Spleen (tissue), 11 donors: ENCODE measurements around the gene KCNQ5. TPM values are rescaled to one million over a fixed set of nuclear protein-coding genes. Genes with fewer than 3 reads are reported as not detected.

Experiments
- DNase-seq: peaks from one replicate; pipeline ENCODE4 v3.0.0-alpha.2; 2020
- H3K27ac ChIP-seq, 8 donors: fragments of 200-600 bp; sonication (generic) in 7 of 8; 1 replicate in 4 of 8; 2 replicates in 4 of 8; pipeline versions ENCODE4 v1.5.0 to v1.8.0; 2016 to 2021; ENCODE audit warnings: inconsistent platforms in 4 of 8, mild to moderate bottlenecking in 4 of 8, moderate library complexity in 1 of 8
- H3K27me3 ChIP-seq, 7 donors: fragments of 200-600 bp; sonication (generic) in 6 of 7; replicated peaks in 1 of 7; 1 replicate in 4 of 7; 2 replicates in 3 of 7; pipeline versions ENCODE4 v1.5.0 to v1.8.0; 2016 to 2021; ENCODE audit warnings: inconsistent platforms in 3 of 7, mild to moderate bottlenecking in 1 of 7
- H3K36me3 ChIP-seq, 6 donors: fragments of 200-600 bp; sonication (generic) in 5 of 6; 1 replicate in 4 of 6; 2 replicates in 2 of 6; pipeline versions ENCODE4 v1.5.0 to v1.8.0; 2016 to 2021; ENCODE audit warnings: inconsistent platforms in 2 of 6
- H3K4me1 ChIP-seq, 6 donors: fragments of 200-600 bp; sonication (generic) in 5 of 6; 1 replicate in 3 of 6; 2 replicates in 3 of 6; pipeline versions ENCODE4 v1.5.0 to v1.8.0; 2016 to 2021; ENCODE audit warnings: inconsistent platforms in 3 of 6
- H3K4me3 ChIP-seq, 8 donors: fragments of 200-600 bp; sonication (generic) in 7 of 8; 1 replicate in 4 of 8; 2 replicates in 4 of 8; pipeline versions ENCODE4 v1.5.0 to v1.8.0; 2016 to 2021; ENCODE audit warnings: inconsistent platforms in 4 of 8, mild to moderate bottlenecking in 4 of 8, moderate library complexity in 2 of 8
- H3K9me3 ChIP-seq, 8 donors: fragments of 200-600 bp; sonication (generic) in 7 of 8; 1 replicate in 4 of 8; 2 replicates in 4 of 8; pipeline versions ENCODE4 v1.5.0 to v1.8.0; 2016 to 2021; ENCODE audit warnings: inconsistent platforms in 4 of 8
- CTCF ChIP-seq, 11 experiments: fragments of 200-600 bp in 7 of 11; fragments of 450-650 bp in 4 of 11; sonication (generic) in 4 of 11; IDR thresholded peaks in 8 of 11; conservative IDR thresholded peaks in 3 of 11; 1 replicate in 7 of 11; 2 replicates in 4 of 11; pipeline versions ENCODE4 v1.4.0 to v1.8.0; 2016 to 2021; ENCODE audit warnings: antibody characterized with exemption in 11 of 11, inconsistent platforms in 4 of 11, mild to moderate bottlenecking in 1 of 11
- POLR2A ChIP-seq, 3 donors: fragments of 450-650 bp; IDR thresholded peaks; one replicate each; pipeline ENCODE4 v1.5.1; 2017; ENCODE audit warnings: antibody characterized with exemption in 3 of 3, mild to moderate bottlenecking in 1 of 3
- POLR2AphosphoS5 ChIP-seq, 3 donors: sonication (generic); formaldehyde crosslinking; IDR thresholded peaks; one replicate each; pipeline ENCODE4 v1.5.1; 2017; ENCODE audit warnings: antibody characterized with exemption in 3 of 3
- WGBS, 5 donors: extraction: QIAGEN DNeasy Blood & Tissue Kit in 3 of 5; methylation state at CpG; one replicate each; pipeline versions ENCODE4 v1.1.5 to v1.1.7; 2013 to 2018; 5-methylcytosine and 5-hydroxymethylcytosine counted together
- intact Hi-C: fragments of 100-400 bp; cut with DNase I; formaldehyde crosslinking; loops from one replicate; pipeline ENCODE4 v1.15.0; 2023; ENCODE audit warnings: low total_unique reads
- polyA plus RNA-seq, 3 donors: library from polyadenylated mRNA; stranded (reverse); fragments of 200-250 nt; gene quantifications; one replicate each; pipeline ENCODE4 v1.2.1, GENCODE V29; 2013
- total RNA-seq, 7 donors: library from RNA; depleted of rRNA in 3 of 7; stranded (reverse); fragments of >200 nt in 3 of 7; fragmentation: NEBNext Ultra II Directional in 4 of 7; extraction: Animal tissue kit (Norgen Biotek cat#: 25700) in 4 of 7; gene quantifications; one replicate each; pipeline versions ENCODE4 v1.1.0 to v1.2.1, GENCODE V29; 2016 to 2021
- donor health status: healthy with polysubstance abuse.
- donor health status: DM: no; HTN: no; CAD: no; lungs with moderate emphysema.
- donor health status: DM: no; HTN: no; CAD: no.
- donor health status: Bipolar disorder and iron deficiency.
- donor health status: healthy.
- donor health status: DM: no; HTN: no; CAD: no.
- donor health status: DM: yes; HTN: yes; CAD: no.

The KCNQ5 gene
- total and polyA plus RNA-seq, 10 donors, result 1.3 to 8.7 (median 4.4) TPM

DNA sequence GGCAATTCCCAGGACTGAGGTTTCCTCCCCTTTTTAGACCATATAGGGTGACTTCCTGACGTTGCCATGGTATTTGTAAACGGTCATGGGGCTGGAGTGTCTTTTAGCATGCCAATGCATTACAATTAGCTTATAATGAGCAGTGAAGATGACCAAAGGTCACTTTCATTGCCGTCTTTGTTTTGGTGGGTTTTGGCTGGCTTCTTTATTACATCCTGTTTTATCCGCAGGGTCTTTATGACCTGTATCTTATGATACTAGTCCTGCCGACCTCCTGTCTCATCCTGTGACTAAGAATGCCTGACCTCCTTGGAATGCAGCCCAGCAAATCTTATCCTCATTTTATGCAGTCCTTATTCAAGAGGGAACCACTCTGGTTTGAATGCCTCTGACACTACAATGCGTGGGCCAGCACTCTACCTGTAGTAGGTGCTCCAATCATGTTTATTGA lies 190.1 kb downstream of the KCNQ5 start:
- intact Hi-C loops, result no loop called here
- H3K27ac ChIP-seq, result no peak overlapping the region

GRCh38 chr6:72813807-72814596 lies 192.1 kb downstream of the KCNQ5 start:
- Histone ChIP-seq H3K36me3 (no peaks in the 10 kb centered on the region), H3K4me1 (peaks cover 0 to 10% (median 0%) of the 10 kb centered on the region in 6 donors), H3K27ac (peak overlapping the region in 2 of 8 donors; percentile 9 to 27), H3K27me3 (no peaks in the 10 kb centered on the region), H3K4me3 (no peak overlapping the region), H3K9me3 (no peaks in the 10 kb centered on the region)
- no peak for DNase-seq
- WGBS, 5 donors, result 52 to 74% (median 63%) methylated on average over 7 of the region's 7 CpGs
- TF ChIP-seq POLR2A (IDR thresholded peaks at IDR 0.05) (no peak), POLR2AphosphoS5 (IDR thresholded peaks at IDR 0.05) (no peak), CTCF (IDR thresholded peaks at IDR 0.05 in 8 of 11, conservative IDR thresholded peaks at IDR 0.05 in 3 of 11) (no peak)
- intact Hi-C loops, result no loop called here

More for the DNA sequence above, 190.1 kb downstream of the KCNQ5 start:
- H3K9me3 ChIP-seq, result no peaks in the 10 kb centered on the region
- no peaks in the 10 kb centered on the region for H3K27me3 ChIP-seq
- H3K4me3 ChIP-seq, result no peak overlapping the region
- peaks cover 0 to 10% (median 0%) of the 10 kb centered on the region in 6 donors for H3K4me1 ChIP-seq
- no peak for DNase-seq
- no peak for TF ChIP-seq POLR2A (IDR thresholded peaks at IDR 0.05)
- TF ChIP-seq CTCF (IDR thresholded peaks at IDR 0.05 in 8 of 11, conservative IDR thresholded peaks at IDR 0.05 in 3 of 11), result no peak
- no peak for TF ChIP-seq POLR2AphosphoS5 (IDR thresholded peaks at IDR 0.05)
- H3K36me3 ChIP-seq, result no peaks in the 10 kb centered on the region
- 61 to 77% (median 70%) methylated on average over 6 of the region's 6 CpGs for WGBS, 5 donors

DNA sequence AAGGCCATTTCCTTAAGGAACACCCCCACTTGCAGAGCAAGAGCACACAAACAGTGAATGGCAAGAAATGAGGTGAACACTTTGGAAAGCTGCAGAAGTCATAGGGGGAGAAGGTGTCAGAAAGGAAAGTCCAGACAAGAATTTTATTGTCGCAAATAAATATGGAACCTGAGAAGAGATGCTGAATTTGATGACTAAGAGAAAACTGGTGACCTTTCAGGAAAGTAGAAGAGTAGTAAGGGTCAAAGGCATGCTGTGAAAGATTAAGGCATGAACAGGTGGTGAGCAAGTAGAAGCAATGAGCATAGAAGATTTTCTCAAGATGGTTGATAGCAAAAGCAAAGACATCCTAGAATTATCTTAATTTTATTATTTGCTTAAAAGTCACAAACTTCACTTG lies 194.2 kb downstream of the KCNQ5 start:
- TF ChIP-seq POLR2AphosphoS5 (IDR thresholded peaks at IDR 0.05) (no peak), CTCF (IDR thresholded peaks at IDR 0.05 in 8 of 11, conservative IDR thresholded peaks at IDR 0.05 in 3 of 11) (no peak), POLR2A (IDR thresholded peaks at IDR 0.05) (no peak)
- intact Hi-C loops, result no loop called here

GRCh38 chr6:72817208-72817607 lies 195.3 kb downstream of the KCNQ5 start:
- WGBS, 5 donors, result 74 to 88% (median 85%) methylated on average over 2 of the region's 2 CpGs
- H3K36me3 ChIP-seq, result no peaks in the 10 kb centered on the region
- peaks cover 0 to 10% (median 0%) of the 10 kb centered on the region in 6 donors for H3K4me1 ChIP-seq
- H3K27ac ChIP-seq, result no peak overlapping the region
- no peak for DNase-seq
- TF ChIP-seq POLR2AphosphoS5 (IDR thresholded peaks at IDR 0.05) (no peak), POLR2A (IDR thresholded peaks at IDR 0.05) (no peak), CTCF (IDR thresholded peaks at IDR 0.05 in 8 of 11, conservative IDR thresholded peaks at IDR 0.05 in 3 of 11) (no peak)
- H3K27me3 ChIP-seq, result no peaks in the 10 kb centered on the region
- intact Hi-C loops, result no loop called here
- no peaks in the 10 kb centered on the region for H3K9me3 ChIP-seq
- no peak overlapping the region for H3K4me3 ChIP-seq

More for the DNA sequence above, 194.2 kb downstream of the KCNQ5 start:
- WGBS, 5 donors, result 94 to 100% (median 98%) methylated on average over 1 of the region's 1 CpG
- peaks cover 0 to 10% (median 0%) of the 10 kb centered on the region in 6 donors for H3K4me1 ChIP-seq
- H3K4me3 ChIP-seq, result no peak overlapping the region
- H3K27me3 ChIP-seq, result no peaks in the 10 kb centered on the region
- no peak overlapping the region for H3K27ac ChIP-seq
- no peaks in the 10 kb centered on the region for H3K36me3 ChIP-seq
- no peaks in the 10 kb centered on the region for H3K9me3 ChIP-seq
- no peak for DNase-seq
